Stimulated activated CD4-positive, alpha-beta T cell treated with anti-CD3 and anti-CD28 coated beads, Interleukin-12 subunit alpha, Interleukin-12 subunit beta, amount 100 ng/mL, for 24 hours (primary cell): Measurements from ENCODE around the gene BANF2.

ENCODE experiments used
- DNase-seq, 2 experiments: peaks; one replicate each; pipeline ENCODE4 v3.0.0-alpha.2; 2020; ENCODE audit warnings: low read depth in 2 of 2

Gene BANF2

DNA sequence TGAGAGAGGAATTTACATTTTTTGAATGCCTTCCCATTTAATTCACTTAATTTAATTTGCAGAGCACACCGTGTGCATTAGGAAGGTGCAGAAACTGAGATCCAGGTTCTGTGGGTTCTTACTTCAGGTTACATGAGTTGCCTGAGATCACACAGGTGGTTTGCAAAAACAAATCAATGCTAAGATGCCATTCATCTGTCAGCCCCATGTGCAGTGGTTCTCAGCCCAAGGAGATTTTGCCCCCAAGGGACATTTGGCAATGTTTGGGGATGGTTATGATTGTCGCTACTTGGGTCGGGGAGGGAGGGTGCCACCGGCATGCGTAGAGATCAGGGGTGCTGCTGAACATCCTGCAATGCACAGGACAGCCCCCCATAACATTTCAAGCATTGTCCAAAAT lies 34.6 kb downstream of the BANF2 start:
- DNase-seq, result no peak

DNA sequence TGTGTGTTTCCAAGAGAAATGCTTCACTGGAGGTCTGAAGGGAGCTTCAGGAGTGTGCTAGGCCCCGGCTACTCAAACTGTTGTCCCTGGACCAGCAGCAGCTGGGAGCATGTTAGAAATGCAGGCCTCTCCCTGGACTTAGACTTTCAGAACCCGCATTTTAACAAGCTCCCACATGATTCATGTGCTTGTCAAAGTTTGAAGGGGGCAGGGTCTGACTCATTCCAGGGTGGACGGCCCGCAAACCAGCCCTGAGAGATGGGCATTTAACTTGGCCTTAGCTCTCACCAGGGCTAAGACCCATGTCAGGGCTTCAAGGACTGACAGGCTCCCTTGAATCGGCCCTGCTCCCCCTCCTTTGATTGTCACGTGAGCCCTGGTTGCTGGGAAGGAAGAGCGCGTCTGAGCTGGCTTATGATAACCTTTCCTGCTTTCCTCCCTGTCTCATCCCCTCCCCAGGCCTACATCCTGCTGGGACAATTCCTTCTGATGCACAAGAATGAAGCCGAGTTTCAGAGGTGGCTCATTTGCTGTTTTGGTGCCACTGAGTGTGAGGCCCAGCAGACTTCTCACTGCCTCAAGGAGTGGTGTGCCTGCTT lies 35.5 kb downstream of the BANF2 start:
- DNase-seq, result no peak

DNA sequence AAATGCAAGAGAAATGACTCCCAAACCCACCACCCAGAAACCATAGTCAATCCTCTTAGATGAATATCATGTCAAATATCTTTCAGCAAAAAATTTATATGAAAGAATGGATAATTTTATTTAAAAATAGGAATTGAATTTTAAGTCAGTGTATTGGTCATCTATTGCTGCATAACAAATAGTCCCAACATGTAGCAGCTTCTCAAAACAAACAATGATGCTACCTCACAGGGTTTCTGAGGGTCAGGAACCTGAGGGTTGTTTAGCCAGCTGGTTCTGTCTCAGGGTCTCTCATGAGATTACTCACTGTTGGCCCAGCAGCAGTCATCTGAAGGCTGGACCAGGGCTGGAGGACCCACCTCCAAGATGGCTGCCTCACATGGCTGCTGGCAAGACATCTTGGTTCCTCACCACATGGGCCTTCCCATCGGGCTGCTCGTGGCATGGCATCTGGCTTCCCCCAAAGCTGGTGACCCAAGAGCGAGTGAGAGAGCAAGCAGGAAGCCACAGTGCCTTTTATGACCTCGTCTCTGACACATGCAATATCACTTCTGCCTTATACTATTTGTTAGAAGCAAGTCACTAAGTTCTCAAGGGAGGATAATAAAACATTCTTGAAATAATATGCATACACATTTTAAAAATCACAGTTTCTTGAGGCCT lies 36.3 kb downstream of the BANF2 start:
- DNase-seq, result no peak

DNA sequence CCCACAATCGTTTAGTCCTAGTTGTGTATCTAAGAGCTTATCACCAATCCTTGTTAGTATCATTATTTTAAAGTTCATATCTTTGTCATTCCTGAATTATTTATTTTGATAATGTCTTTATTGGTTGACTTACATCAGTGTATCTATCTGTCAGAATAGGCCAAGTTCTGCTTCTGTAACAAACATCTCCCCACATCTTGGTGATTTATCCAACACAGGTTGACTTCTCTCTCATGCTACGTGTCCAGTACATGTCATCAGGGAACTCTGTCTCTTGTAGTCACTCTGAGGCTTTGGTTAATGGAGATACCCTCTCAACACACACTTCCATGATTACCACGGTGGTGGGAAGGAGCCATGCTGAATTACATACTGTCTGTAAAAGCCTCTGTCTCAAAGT lies 38.4 kb downstream of the BANF2 start:
- no peak for DNase-seq

DNA sequence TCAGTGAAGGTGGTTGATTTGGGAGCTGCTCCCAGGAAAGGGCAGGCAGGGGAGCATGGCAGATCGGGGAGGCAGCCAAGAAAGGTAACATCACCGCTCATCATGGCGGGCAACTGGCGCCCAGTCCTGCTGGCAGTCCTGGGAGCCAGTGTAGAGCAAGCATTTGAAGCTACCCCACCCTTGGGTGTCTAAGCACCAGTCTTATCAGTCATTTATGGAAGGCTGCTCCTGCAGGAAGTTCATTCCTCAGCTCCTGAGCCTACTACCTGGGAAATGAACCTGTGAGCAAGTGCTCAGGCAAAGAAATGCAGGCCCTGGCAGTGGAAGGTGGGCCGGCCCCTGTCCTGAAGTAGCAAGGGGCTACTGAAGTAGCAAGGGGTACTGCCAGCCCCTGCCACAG lies 41.5 kb downstream of the BANF2 start:
- DNase-seq, result no peak

DNA sequence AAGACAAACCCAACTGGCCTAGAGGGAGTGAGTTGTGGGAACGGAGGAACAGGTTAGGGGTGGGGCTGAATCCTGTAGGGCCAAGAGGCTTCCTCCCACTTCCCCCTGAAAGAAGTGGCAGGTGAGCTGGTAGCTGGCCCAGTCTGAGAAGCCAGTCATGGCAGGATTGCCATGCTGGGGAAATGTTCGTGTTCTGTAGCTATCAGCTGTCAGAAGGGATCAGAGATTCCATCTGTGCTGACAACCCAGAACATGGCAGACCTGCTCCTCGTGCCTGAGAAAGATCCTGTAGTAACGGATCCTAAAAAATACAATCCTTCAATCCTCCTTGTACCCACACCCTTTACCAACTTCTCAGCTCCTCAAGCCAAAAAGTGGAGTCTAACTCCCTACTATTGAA lies 43.0 kb downstream of the BANF2 start:
- DNase-seq, result no peak

DNA sequence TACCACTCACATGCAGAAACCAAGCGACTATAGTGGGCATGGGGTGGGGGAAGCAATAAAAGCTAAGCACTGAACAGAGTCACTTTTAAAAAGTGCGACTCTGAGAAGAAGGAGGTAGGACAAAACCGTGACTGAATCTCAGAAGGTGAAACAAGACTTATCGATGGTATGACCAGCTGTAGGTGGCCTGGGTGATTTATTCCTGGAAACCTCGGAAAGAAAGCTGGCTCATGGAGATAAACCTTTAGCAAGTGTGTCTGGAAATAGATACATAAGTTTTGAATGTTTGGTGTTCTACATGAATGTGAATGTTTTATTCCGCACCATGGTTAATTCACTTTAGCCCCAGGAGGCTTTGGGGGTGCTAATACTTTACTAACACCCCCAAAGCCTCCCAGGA lies 43.9 kb downstream of the BANF2 start:
- DNase-seq, result no peak

DNA sequence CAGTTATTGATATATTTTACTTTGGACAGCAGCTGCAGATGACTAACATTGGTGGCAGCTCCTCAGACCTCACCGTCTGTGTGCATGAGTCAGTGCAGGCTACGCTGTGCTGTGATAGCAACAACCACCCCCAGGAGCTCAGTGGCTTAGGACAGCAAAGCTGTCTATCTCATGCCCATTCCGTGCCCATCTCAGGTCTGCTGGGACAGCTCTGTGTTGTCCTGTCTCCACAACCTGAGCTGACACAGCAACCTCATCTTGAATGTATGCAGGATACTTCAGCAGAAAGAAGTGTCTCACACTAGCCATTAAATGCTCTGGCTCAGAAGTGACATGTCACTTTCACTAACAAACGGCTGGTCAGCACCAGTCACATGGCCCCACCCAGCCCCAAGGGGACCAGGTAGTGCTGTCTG lies 47.7 kb downstream of the BANF2 start:
- DNase-seq, result no peak

DNA sequence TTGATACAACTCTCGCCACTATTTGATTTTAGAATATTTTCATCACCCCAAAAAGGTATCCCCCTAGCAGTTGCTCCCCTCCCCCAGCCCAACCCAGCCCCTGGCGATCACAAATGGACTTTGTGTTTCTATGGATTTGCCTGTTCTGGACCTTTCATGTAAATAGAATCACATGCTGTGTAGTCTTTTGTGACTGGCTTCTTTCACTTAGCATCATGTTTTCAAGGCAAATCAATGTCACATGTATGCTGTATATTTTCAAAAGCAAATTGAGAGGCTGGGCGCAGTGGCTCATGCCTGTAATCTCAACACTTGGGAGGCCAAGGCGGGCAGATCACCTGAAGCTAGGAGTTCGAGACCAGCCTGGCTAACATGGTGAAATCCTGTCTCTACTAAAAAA lies 48.5 kb downstream of the BANF2 start:
- DNase-seq, result no peak

DNA sequence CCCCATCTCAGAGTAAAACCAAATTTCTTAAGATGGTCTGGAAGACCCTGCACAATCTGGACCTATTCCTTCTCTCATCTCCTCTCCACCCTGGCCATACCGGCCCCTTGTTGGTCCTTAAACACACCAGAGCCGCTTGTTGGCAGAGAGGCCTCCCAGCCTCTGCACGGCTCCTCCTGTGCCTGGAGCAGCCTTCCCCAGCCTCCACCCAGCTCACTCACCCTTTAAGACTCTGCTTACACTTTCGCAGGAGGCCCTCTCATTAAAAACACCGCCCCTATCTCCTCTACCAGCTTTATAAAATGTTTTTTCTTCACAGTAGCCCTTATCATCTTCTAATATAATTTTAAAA lies 49.8 kb downstream of the BANF2 start:
- DNase-seq, result no peak

DNA sequence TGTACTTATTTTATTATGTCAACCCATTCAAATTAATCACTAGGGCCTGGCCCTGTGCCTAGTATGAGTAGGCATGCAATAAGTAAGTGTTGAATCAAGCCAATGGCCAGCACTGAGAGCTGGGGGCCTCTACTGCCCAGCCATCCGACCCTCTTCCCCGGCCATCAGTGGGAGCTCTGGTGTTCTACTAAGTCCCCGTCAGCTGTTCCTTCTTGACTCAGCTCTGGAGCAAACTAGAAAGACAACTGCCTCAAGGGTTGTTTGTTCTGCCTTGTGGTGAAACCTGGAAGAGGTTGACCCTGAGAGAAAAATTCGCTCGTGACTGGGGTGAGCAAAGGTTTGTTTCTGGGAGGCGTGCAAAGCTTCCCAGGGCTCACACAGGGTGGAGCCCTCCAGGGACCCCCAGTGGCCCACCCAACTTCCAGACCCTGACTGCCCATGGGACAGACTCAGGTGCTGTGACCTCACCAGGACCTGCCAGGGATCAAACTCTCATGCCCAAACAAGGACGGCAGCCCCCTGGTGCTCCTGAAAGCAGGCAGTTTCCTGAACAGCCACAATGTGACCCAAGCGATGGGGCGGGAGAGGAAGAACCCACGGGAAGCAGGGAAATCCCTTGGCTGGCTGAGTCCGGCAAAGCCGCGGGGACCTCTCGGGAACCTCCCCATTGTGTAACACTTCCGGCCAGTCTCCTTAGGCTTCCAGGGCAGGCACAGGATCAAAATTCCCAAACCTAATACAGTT lies 50.4 kb downstream of the BANF2 start:
- no peak for DNase-seq

DNA sequence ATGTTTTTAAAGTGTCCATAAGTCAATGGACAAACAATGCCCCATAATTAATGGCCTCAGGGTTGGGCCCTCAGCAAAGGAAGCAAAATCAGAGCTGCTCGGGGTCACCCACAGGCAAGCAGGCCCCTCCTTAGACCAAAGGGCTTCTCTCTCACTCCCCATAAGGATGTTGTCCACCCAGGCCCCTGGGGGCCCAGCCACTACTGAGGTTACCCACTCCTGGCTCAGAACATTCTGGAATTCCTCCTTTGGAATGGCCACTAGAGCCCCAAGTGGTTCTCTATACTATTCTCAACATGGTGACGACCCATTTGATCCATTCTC lies 50.9 kb downstream of the BANF2 start:
- DNase-seq, result no peak

DNA sequence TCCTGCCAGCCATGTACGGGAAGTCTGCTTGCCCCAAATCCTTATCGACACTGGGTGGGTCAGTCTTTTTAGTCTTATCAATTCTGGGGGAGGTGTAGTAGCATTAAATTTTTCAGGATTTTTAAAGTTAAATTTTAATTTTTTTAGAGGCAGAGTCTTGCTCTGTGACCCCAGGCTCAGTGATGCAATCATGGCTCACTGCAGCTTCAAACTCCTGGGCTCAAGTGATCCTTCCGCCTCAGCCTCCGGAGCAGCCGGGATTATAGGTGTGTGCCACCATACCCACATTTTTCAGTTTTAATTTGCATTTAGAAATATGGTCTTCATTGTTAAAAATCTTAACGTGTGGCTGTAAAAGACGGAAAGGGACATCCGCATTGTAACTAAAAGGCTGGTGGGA lies 51.9 kb downstream of the BANF2 start:
- no peak for DNase-seq

DNA sequence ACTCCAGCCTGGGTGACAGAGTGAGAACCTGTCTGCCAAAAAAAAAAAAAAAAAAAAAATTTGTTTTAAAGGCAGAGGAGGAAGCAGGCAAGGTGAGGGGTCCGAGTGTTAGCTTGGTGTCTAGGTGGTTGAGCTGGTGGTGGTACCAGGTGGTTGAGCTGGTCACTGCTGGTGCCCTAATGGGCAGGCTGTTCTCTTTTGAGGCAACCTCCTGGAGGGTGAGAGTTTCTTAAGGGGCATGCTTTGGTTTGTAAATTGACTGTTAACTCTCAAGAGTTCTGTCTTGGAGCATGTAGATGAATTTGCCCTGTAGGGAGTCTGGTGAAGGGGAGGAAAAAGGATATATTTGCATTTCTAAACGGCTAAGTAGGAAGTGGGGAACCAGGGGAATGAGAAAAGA lies 52.7 kb downstream of the BANF2 start:
- DNase-seq, result no peak

DNA sequence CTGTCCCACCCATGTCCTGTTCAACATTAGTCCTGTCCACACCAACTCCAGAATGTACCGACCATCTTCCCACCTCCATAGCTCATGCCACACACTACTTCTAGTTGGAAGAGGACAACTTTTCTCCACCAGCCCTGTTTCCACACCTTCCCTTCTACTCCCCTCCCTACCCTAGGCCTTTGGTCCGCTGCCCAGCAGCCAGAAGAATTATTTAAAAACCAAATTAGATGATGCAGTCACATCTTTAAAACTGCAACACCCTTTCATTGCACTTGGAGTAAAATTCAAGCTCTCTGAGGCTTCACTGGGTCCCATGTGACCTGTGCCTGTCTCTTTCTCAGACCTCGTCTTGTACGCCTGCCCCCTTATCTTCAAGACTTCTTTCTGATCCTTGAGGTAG lies 53.8 kb downstream of the BANF2 start:
- DNase-seq, result no peak

DNA sequence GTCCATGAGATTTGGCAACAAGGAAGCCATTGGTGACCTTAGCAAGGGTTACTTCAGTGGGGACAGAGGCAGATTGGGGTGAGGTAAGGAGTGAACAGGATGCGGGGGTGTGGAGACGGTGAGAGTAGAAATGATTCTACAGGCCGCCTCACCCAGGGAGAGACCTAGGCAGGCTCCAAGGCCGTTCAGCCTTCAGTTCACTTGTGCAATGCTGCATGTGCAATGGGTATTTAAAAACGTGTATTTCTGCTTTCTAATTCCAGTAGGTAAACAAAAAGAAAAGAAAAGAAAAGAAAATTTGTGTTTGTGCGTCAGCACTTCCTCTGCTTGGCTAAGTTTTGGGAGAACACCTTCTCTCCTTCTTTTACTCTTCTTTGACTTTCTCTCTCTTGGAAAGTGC lies 56.8 kb downstream of the BANF2 start:
- no peak for DNase-seq

DNA sequence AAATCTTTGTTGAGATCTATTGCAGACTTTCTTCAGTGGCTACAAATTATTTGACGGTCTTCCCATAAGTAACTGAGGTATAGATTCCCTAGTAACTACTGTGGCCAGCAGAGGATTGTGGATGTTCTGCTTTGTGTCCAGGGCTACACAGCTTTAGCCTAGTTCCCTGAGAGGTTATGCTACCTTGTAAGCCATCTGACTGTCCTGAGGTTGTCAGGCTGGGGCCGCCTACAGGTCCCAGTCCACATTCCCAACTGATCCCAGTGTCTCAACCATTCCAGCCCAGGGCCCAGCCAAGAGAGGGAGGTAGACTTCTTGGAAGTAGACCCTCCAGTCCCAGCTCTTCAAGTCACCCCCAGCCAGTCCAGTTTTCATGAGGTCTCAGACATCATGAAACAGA lies 57.7 kb downstream of the BANF2 start:
- no peak for DNase-seq

DNA sequence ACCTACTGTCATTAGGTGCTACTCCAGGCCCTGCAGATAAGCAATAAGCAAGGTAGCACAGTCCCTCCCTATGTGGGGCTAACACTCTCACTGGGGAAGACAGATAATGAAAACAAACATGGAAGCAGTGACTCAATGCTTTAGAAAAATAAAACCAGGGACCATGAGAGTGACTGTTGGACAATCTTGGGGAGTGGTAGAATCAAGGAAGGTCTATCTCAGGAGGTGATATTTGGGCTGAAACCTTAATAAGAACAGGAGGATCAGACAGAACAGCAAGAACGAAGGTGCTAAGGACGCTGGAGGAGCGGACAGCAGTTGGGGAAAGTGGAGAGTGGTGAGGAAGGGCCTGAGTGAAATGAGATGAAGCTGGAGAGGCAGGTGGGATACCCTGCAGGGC lies 58.2 kb downstream of the BANF2 start:
- DNase-seq, result no peak

DNA sequence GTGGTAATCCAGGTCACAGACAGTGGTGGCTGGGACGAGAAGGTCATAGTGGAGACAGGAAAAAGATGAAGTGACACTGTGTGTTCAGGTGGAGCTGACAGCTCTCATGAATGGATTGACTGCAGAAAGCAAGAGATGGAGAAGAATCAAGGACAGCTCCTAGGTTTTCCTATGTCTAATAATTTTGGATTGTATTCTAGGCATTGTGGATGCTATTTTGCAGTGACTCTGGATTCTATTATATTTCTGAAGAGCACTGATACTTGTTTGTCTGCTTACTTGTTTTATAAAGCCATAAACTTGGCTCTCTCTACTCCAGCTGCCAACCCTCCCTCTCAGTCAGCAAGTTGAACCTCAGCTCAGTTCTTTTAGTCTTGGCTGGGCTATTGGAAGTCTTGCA lies 58.7 kb downstream of the BANF2 start:
- DNase-seq, result no peak

DNA sequence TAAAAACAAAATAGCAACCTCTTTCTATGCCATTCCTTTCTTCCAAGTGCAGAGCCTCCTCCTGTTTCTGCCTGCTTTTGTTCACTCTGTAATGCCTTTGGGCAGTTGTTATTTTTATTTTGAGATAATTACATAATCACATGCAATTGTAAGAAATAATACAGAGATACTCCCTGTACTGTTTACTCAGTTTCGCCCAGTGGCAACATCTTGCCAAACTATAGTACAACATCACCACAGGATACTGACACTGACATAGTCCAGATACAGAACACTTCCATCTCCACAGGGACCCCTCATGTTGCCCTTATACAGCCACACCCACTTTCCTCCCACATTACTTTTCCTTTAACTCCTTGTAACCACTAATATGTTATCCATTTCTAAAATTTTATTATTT lies 59.7 kb downstream of the BANF2 start:
- DNase-seq, result no peak

DNA sequence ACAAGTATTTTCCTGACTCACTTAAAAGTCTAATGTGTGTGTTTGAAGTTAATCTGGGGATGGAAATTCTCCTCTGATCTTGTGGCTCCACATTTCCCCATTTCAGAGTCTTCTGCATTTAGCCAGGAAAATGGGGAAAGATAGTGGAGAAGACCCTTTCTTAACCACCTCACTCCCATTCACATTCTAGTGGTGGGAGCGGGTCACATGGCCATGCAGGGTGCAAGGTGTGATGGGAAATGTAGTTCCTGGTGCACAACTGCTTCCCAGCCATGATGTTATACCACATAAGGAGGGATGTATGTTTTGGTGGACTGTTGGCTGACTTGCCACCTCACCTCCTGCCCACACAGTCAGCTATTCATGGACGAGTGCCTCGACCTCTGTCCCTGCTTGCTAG lies 61.8 kb downstream of the BANF2 start:
- no peak for DNase-seq

DNA sequence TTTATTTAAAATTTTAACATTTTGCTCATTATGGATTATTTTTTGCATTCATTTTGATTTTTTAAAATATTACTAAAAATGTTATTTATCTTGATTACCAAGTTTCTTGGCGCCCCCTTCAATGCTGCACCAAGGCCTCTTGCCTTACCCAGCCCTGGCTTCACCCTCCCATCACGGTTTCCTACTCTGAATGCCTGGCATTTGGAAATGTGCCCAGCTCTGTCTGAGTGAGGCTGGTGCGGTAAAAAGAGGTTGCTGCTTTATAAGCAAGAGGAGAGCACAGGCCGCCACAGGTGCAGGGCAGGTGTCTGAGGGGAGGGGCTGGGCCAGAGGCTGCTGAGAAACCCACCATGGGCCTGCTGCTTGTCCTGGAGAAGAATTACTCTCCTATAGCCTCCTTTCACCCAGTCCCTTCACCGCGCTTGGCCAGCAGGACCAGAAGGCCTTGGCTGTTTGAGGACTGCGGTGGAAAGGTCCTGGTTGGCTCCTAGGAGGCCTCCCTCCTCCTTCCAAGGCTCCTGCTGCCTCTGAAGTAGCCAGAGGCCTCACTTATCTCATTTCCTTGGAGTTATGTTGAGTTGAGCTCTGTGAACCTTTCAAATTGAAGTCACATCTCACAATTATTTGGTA lies 62.6 kb downstream of the BANF2 start:
- DNase-seq, result no peak

DNA sequence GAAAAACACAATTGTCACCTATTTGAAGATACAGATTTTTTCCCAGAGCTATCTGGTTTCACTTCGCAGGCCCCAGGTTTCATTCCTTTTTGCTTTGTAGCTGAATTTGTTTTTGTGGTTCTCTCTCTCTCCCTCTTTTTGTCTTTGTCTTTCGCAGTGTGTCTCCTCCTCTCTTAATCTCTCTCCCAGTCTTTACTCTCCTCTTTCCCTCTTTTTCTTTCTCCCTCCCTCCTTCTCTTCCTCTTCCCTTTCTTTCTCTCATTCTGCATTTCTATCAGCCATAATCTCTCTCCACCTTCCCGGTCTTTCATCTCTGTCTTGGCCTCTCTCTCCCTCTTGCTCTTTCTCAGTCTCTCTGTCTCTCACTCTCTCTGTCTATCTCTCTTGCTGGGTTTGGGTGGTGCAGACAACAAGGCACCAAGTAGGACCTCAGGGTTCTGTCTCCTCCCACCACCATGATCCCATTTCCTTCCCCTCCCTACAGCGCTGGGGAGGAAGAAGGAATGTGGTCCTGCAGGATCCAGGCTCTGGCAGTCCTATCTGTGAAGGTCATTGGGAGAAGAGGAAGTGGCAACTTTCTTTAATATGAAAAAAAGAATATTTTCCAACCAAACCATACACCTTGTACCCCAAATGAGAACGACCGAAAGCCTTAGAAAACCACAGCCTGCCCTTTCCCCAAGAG lies 63.2 kb downstream of the BANF2 start:
- DNase-seq, result no peak
